GM12891 (cell line): Measurements from ENCODE around the gene DACH1.

ENCODE experiments used
- PAX5 ChIP-seq: IDR thresholded peaks from 2 replicates; pipeline ENCODE4 v1.6.1; 2011; ENCODE audit warnings: low read length, moderate library complexity, mild to moderate bottlenecking; ENCODE audit not compliant: insufficient read depth, severe bottlenecking
- POLR2A ChIP-seq: IDR thresholded peaks from 2 replicates; pipeline ENCODE4 v1.6.1; 2011; ENCODE audit warnings: low read depth, low read length, control low read depth
- POLR2AphosphoS5 ChIP-seq: IDR thresholded peaks from 2 replicates; pipeline ENCODE4 v1.6.1; 2011; ENCODE audit warnings: low read depth, low read length, control low read depth
- POU2F2 ChIP-seq: IDR thresholded peaks from 2 replicates; pipeline ENCODE4 v1.6.1; 2011; ENCODE audit warnings: low read depth, mild to moderate bottlenecking, control low read depth, low read length, moderate library complexity
- SPI1 ChIP-seq: IDR thresholded peaks from 2 replicates; pipeline ENCODE4 v1.6.1; 2011; ENCODE audit warnings: low read depth, low read length, control low read depth
- TAF1 ChIP-seq: IDR thresholded peaks from 2 replicates; pipeline ENCODE4 v1.6.1; 2011; ENCODE audit warnings: low read depth, low read length, control low read depth

DNA sequence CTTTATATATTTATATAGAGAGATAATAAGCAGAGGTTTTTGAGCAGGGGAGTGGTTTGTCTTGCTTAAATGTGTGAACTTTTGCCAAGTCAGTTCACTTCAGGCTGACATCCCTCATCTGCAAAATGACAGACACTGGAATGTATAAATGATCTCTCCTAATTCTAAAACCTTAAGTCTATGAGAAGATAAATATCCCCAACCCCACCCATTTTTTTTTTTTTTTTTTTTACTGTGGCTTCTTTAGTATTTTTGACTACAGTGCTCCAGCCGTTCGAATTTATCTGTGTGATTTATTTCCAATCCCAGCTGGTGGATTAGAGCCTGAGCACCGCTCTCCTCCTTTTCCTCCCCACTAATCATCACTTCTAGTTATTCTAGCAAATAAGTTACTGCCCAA is 234.8 kb downstream of the DACH1 start:
- no peak for TF ChIP-seq POLR2AphosphoS5
- TF ChIP-seq POLR2A, result no peak
- TF ChIP-seq TAF1, result no peak
- TF ChIP-seq PAX5, result no peak
- TF ChIP-seq SPI1, result no peak
- TF ChIP-seq POU2F2, result no peak
